HG03045 (cell line): ENCODE data around the gene ADAM17.
"Not testable (repeated sequence)": the region's sequence is repeated elsewhere in the genome, so short reads cannot be mapped to it uniquely, and the experiment has no call there.

Experiments used
- ATAC-seq: cut with Tn5 transposase; IDR thresholded peaks from one replicate; pipeline ENCODE4 v1.9.1; 2021; ENCODE audit warnings: mild to moderate bottlenecking, moderate library complexity; ENCODE audit not compliant: unreplicated experiment

The ADAM17 gene

GRCh38 chr2:9555297-9556120 lies at the start of gene ADAM17:
TSS of gene ADAM17 (minus strand) at chr2:9555830. CDS start at chr2:9555605, 225 bp downstream.
- ATAC-seq: peak; percentile 95

DNA sequence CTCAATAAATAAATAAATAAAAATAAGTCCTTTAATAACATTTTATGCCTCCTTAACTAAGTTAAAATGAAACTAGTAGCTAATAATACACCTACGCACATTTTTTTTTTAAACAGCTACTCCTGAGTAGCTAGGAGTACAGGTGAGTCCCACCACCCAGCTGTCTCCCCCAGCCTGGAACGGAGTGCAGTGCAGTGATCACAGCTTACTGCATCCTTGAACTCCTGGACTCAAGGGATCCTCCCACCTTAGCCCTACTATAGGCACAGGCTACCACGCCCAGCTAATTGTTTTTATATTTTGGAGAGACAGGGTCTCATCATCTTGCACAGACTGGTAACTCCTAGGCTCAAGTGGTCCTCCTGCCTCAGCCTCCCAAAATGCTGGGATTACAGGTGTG lies 46.8 kb upstream of the ADAM17 start:
- no peak for ATAC-seq

GRCh38 chr2:9601397-9601796 lies 45.8 kb upstream of the ADAM17 start:
- no peak for ATAC-seq

DNA sequence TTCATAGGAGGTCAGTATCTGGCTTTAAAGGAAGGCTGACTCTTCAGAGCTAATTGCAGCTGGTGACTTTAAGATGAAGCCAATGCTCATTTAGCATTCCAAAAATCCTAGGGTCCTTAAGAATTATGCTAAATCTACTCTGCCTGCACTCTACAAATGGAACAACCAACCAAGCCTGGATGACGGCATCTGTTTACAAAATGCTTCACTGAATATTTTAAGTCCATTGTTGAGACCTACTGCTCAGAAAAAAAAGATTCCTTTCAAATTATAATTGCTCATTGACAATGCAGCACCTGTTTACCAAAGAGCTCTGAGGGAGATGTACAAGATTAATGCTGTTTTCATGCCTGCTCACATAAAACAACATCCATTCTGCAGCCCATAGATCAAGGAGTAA lies 43.8 kb upstream of the ADAM17 start:
- no peak for ATAC-seq

DNA sequence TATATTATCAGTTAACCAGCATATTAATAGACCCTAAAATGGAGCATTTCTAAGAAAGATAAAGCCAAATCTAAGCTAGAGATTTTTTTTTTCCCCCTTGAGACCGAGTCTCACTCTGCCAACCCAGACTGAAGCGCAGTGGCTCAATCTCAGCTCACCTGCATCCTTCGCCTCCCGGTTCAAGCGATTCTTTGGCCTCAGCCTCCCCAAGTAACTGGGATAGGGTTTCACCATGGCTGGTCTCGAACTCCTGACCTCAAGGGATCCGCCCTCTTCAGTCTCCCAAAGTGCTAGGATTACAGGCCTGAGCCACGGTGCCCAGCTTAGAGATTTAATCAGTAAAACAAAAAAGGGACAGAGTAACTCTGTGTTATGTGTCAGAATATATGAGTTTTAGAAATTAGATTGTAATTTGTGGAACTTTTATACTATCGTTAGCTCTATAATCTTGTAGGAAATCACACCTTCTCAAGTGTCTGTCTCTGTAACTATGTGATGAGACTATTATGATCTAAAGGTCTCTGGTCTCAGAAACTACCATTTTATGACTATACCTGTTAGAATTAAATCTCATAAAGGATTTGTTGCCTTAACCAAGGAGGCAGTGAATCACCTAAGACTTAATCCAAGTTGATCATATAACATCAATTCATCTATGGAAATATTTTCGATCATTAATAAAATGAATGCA lies 41.1 kb upstream of the ADAM17 start:
- ATAC-seq: no peak

- ATAC-seq: no peak
Measured at GRCh38 chr2:9595746-9596145, 40.1 kb upstream of the ADAM17 start.

- not testable (repeated sequence) for ATAC-seq
Measured at GRCh38 chr2:9595256-9595655, 39.6 kb upstream of the ADAM17 start.

GRCh38 chr2:9594366-9595054 lies 38.9 kb upstream of the ADAM17 start:
- ATAC-seq: no peak

- ATAC-seq: no peak
Measured at GRCh38 chr2:9593925-9594324, 38.3 kb upstream of the ADAM17 start.

DNA sequence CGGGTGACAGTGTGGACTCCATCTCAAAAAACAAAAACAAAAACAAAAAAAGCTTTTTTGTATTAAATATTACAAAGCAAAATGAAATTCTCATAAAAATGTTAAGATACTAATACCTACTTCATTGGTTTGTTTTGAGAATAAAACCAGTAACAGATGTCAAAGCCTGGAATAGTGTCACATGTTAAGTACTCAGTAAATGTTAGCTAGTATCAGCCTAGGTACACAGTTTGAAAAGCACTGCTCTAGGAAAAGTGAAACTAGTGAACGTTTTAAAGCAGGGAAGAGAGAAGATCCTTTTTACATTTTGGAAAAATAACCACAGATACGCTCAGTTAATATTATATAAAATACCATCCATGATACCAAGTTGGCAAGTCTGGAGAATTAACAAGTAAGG lies 37.1 kb upstream of the ADAM17 start:
- ATAC-seq: no peak

GRCh38 chr2:9590641-9591040 lies 35.0 kb upstream of the ADAM17 start:
- no peak for ATAC-seq

- no peak for ATAC-seq
Measured at GRCh38 chr2:9586465-9586864, 30.8 kb upstream of the ADAM17 start.

DNA sequence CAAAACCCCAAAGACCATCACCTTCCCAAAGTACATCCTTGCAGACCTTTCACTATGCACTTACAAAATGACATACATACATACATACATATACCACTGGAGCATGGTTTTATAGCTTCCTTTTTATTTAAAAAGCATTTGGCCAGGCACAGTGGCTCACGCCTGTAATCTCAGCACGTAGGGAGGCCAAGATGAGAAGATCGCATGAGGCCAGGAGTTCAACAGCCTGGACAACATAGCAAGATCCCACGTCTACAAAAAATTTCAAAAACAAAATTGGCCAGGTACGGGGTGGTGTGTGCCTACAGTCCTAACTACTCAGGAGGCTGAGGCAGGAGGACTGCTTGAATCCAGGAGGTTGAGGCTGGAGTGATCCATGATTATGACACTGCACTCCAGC lies 29.9 kb upstream of the ADAM17 start:
- ATAC-seq: no peak

- not testable (repeated sequence) for ATAC-seq
Measured at GRCh38 chr2:9584902-9585301, 29.3 kb upstream of the ADAM17 start.

GRCh38 chr2:9582624-9583023 lies 27.0 kb upstream of the ADAM17 start:
- no peak for ATAC-seq

DNA sequence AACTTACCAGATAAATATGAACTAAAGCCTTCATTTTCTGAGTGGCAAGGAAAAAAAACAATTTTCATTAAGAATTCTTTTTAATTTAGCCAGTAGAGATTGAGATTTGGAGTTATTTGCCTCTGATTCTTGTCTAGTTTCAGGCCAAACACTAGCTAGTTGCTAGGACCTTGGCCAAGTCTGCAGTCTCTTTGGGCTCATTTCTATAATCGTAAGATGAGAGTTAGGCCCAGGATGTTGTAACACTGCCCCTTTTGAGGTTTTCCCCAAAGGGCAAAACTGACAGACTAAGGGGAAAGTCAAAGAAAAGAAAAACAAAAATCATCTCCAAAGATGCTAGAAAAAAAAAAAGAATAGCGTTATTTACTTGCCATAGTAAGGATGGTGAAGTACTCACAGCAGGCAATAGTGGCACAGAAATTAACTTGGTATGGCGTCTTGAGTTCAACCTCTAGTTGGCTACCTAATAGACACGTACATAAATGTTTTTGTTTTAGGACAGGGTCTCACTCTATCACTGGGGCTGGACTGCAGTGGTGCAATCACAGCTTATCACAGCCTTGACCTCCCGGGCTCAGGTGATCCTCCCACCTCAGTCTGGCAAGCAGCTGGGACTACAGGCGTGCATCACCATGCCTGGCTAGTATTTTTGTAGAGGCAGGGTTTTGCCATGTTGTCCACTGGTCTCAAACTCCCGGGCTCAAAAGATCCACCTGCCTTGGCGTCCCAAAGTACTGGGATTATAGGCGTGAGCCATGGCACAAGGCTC lies 23.0 kb upstream of the ADAM17 start:
- ATAC-seq: no peak

DNA sequence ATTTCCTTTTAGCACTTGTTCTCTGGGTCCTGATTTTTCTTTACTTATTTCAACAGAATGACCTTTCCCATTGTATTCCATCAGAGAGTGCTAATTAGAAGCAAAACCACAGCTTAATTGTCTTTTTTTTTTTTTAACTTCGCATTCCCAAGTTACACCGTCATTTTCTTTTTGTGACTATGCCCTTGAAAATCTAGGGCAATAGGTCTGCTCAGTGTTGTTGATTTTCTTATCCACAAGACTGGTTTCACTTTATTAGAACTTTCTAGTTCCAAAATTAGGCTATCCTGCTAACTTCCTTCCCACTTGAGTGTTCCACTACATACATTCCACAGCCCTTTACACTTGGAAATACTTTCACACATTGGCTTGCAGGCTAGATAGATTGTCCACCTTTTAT lies 18.7 kb upstream of the ADAM17 start:
- no peak for ATAC-seq

DNA sequence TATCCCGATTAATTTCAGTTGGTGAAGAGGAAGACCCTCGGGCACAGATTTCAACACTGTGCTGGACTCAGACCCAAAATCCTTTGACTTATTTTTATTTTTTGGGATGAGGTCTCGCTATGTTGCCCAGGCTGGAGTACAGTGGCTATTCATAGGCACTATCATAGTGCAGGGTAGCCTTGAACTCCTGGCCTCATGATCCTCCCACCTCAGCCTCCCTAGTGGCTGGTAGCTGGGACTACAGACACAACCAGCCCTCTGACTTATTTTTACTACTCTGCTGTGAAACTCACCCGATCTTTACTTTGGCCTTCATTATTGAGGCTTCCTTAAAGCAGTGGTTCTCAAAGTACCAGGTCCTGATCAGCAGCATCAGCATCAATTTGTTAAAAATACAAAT lies 18.2 kb upstream of the ADAM17 start:
- ATAC-seq: no peak

- ATAC-seq: no peak
Measured at GRCh38 chr2:9573013-9573720, 17.5 kb upstream of the ADAM17 start.
